ENCODE results near the gene APOE.

- TF ChIP-seq CTCF (IDR thresholded peaks at IDR 0.05; ENCODE audit: control extremely low read depth in 1 of 3, insufficient read depth in 1 of 3, low read depth in 1 of 3, low read length in 3 of 3) (no peak), RAD21 (IDR thresholded peaks at IDR 0.05 in 1 of 2, conservative IDR thresholded peaks at IDR 0.05 in 1 of 2; ENCODE audit: low read depth in 2 of 2, low read length in 2 of 2) (no peak), USF2 (IDR thresholded peaks at IDR 0.05; ENCODE audit: low read length) (no peak)
Observed at GRCh38 chr19:44857837-44858236, 47.8 kb upstream of the APOE start.

All from H1 (cell line).